Psoas muscle (tissue), 8 donors: ENCODE measurements around the gene UGGT1. TPM values are rescaled to one million over a fixed set of nuclear protein-coding genes. Genes with fewer than 3 reads are reported as not detected.

Experiments
- ATAC-seq, 4 donors: fragments of 200-7000 bp; cut with Tn5 transposase; one replicate each; pipeline ENCODE4 v1.9.1; 2020; ENCODE audit warnings: moderate library complexity in 3 of 4, mild to moderate bottlenecking in 2 of 4
- DNase-seq, 2 donors: peaks; one replicate each; pipeline ENCODE4 v3.0.0-alpha.2; 2020
- H3K27ac ChIP-seq: fragments of 200-600 bp; one replicate; pipeline ENCODE4 v1.8.0; 2022
- H3K27me3 ChIP-seq, 3 donors: fragments of 200-600 bp in 1 of 3; one replicate each; pipeline versions ENCODE4 v1.6.1 to v1.8.0; 2013 to 2022; ENCODE audit warnings: low read length in 2 of 3, mild to moderate bottlenecking in 2 of 3, moderate library complexity in 1 of 3; ENCODE audit not compliant: insufficient read depth in 3 of 3
- H3K36me3 ChIP-seq, 2 donors: fragments of 200-600 bp in 1 of 2; one replicate each; pipeline versions ENCODE4 v1.6.1 to v1.8.0; 2013 to 2022; ENCODE audit warnings: low read depth in 1 of 2, mild to moderate bottlenecking in 1 of 2, moderate library complexity in 1 of 2; ENCODE audit not compliant: insufficient read depth in 1 of 2
- H3K4me1 ChIP-seq: fragments of 200-600 bp; one replicate; pipeline ENCODE4 v1.8.0; 2022
- H3K4me3 ChIP-seq: fragments of 200-600 bp; one replicate; pipeline ENCODE4 v1.8.0; 2022; ENCODE audit warnings: mild to moderate bottlenecking
- H3K9me3 ChIP-seq: fragments of 200-600 bp; one replicate; pipeline ENCODE4 v1.8.0; 2022
- CTCF ChIP-seq: fragments of 200-600 bp; IDR thresholded peaks from one replicate; pipeline ENCODE4 v1.8.0; 2022; ENCODE audit warnings: antibody characterized with exemption
- WGBS, 3 donors: extraction: QIAGEN DNeasy Blood & Tissue Kit; methylation state at CpG; one replicate each; pipeline versions ENCODE4 v1.1.6 to v1.1.7; 2013; 5-methylcytosine and 5-hydroxymethylcytosine counted together
- intact Hi-C, 2 donors: fragments of 100-400 bp; cut with DNase I; formaldehyde crosslinking; loops; one replicate each; pipeline versions ENCODE4 v1.11.0 to v1.14.2; 2022
- polyA plus RNA-seq, 3 donors: library from polyadenylated mRNA; stranded (reverse); fragments of 200-250 nt; gene quantifications; one replicate each; pipeline ENCODE4 v1.2.3, GENCODE V29; 2013
- total RNA-seq, 4 donors: library from RNA; stranded (reverse); fragmentation: NEBNext Ultra II Directional in 2 of 4; extraction: Animal tissue kit (Norgen Biotek cat#: 25700) in 2 of 4; gene quantifications; one replicate each; pipeline versions ENCODE4 v1.2.1 to v1.2.4, GENCODE V29; 2021 to 2023
- donor health status: healthy with polysubstance abuse.
- donor health status: DM: no; HTN: no; CAD: no; lungs with moderate emphysema.
- donor health status: Bipolar disorder and iron deficiency.
- donor health status: healthy.
- donor health status: DM: yes; HTN: yes; CAD: no.
- donor health status: DM: no; HTN: no; CAD: no.
- donor health status: DM: no; HTN: no; CAD: no.
- donor health status: DM: yes; HTN: yes; CAD: no.

Gene UGGT1
- total and polyA plus RNA-seq, 7 donors, result 11.1 to 41.7 (median 32.1) TPM

GRCh38 chr2:128062571-128062970 is 28.4 kb upstream of the UGGT1 start:
- Histone ChIP-seq H3K9me3 (no peaks in the 10 kb centered on the region), H3K4me1 (no peaks in the 10 kb centered on the region), H3K27ac (no peak overlapping the region), H3K4me3 (no peak overlapping the region), H3K36me3 (no peaks in the 10 kb centered on the region), H3K27me3 (no peaks in the 10 kb centered on the region)
- no peak for TF ChIP-seq CTCF
- WGBS, 3 donors, result 80 to 84% (median 83%) methylated on average over 8 of the region's 8 CpGs
- ATAC-seq (no peak), DNase-seq (no peak)
- intact Hi-C loops, result loop anchor here in 1 of 2 donors (10.0 kb wide), 1 partner anchor 172 kb away; no protein-coding TSS in a partner anchor

- no peaks in the 10 kb centered on the region for H3K9me3 ChIP-seq
- no peaks in the 10 kb centered on the region for H3K4me1 ChIP-seq
- intact Hi-C loops, result loop anchor here in 1 of 2 donors (10.0 kb wide), 1 partner anchor 170 kb away; no protein-coding TSS in a partner anchor
- ATAC-seq, result no peak
- DNase-seq, result no peak
- no peak overlapping the region for H3K4me3 ChIP-seq
- 100% methylated on average over 1 of the region's 1 CpG for WGBS, 3 donors
- H3K27me3 ChIP-seq, result no peaks in the 10 kb centered on the region
- TF ChIP-seq CTCF, result no peak
- H3K27ac ChIP-seq, result no peak overlapping the region
- H3K36me3 ChIP-seq, result no peaks in the 10 kb centered on the region
Measured at GRCh38 chr2:128064353-128064752, 26.6 kb upstream of the UGGT1 start.

- DNase-seq (no peak), ATAC-seq (peak in 2 of 4 donors; percentile 39 to 43)
- intact Hi-C loops, result loop anchor here in 1 of 2 donors (10.0 kb wide), 1 partner anchor 165 kb away; no protein-coding TSS in a partner anchor
- no peaks in the 10 kb centered on the region for H3K4me1 ChIP-seq
- H3K27me3 ChIP-seq, result no peaks in the 10 kb centered on the region
- 71 to 75% (median 74%) methylated on average over 4 to 5 of the region's 5 CpGs for WGBS, 3 donors
- H3K4me3 ChIP-seq, result no peak overlapping the region
- no peaks in the 10 kb centered on the region for H3K36me3 ChIP-seq
- H3K9me3 ChIP-seq, result no peaks in the 10 kb centered on the region
- no peak overlapping the region for H3K27ac ChIP-seq
- no peak for TF ChIP-seq CTCF
Measured at GRCh38 chr2:128069769-128070168, 21.2 kb upstream of the UGGT1 start.

- Histone ChIP-seq H3K36me3 (no peaks in the 10 kb centered on the region), H3K27me3 (no peaks in the 10 kb centered on the region), H3K4me1 (no peaks in the 10 kb centered on the region), H3K27ac (no peak overlapping the region), H3K4me3 (no peak overlapping the region), H3K9me3 (no peaks in the 10 kb centered on the region)
- no peak for DNase-seq
- WGBS, 3 donors, result 76 to 80% (median 80%) methylated on average over 3 of the region's 3 CpGs
- no peak for ATAC-seq
- no peak for TF ChIP-seq CTCF
- intact Hi-C loops, result no loop called here
Measured at GRCh38 chr2:128073278-128073677, 17.7 kb upstream of the UGGT1 start.

- Histone ChIP-seq H3K27ac (no peak overlapping the region), H3K4me3 (no peak overlapping the region), H3K27me3 (no peaks in the 10 kb centered on the region), H3K4me1 (no peaks in the 10 kb centered on the region), H3K9me3 (no peaks in the 10 kb centered on the region), H3K36me3 (no peaks in the 10 kb centered on the region)
- no peak for ATAC-seq
- intact Hi-C loops, result no loop called here
- no peak for TF ChIP-seq CTCF
- WGBS, 3 donors, result 80 to 84% (median 84%) methylated on average over 7 of the region's 7 CpGs
- DNase-seq, result no peak
Measured at GRCh38 chr2:128076461-128077106, 14.4 kb upstream of the UGGT1 start.
